HCT116 (cell line): ENCODE measurements around the gene EYA2. TPM values are rescaled to one million over a fixed set of nuclear protein-coding genes. Genes with fewer than 3 reads are reported as not detected.

Experiments
- ATAC-seq: fragments of 200-7000 bp; cut with Tn5 transposase; 2 replicates; pipeline ENCODE4 v1.9.1; 2020; ENCODE audit warnings: mild to moderate bottlenecking, moderate library complexity
- BruUV-seq: library from RNA; stranded (reverse); fragments of 400-500 nt; replicated peaks from 2 replicates; lab custom pipeline; 2021; lab: Mats Ljungman, UMichigan
- CTCF ChIA-PET: fragments of 300-600 bp; sonication (Branson Sonifier 250); formaldehyde crosslinking; loops from one replicate; lab custom pipeline; 2021; ENCODE audit warnings: antibody characterized with exemption; lab: Charles Lee
- POLR2A ChIA-PET: fragments of 300-600, 350-600 bp; sonication (Branson Sonifier 250); formaldehyde crosslinking; loops from one replicate; lab custom pipeline; 2021; ENCODE audit warnings: antibody characterized with exemption; lab: Charles Lee
- RAD21 ChIA-PET, 2 experiments: fragments of 300-600 bp; sonication (Branson Sonifier 250); formaldehyde crosslinking; loops; one replicate each; lab custom pipeline; 2023; ENCODE audit warnings: low total read pairs in 2 of 2; ENCODE audit not compliant: uncharacterized antibody in 2 of 2, unreplicated experiment in 2 of 2, low non-redundant PET in 1 of 2; lab: Charles Lee
- DNase-seq: peaks from one replicate; pipeline ENCODE4 v3.0.0-alpha.2; 2010; ENCODE audit warnings: low read depth, low spot score
- H2AFZ ChIP-seq: fragments of 200-600 bp; shearing (Covaris generic), sonication (generic); 2 replicates; pipeline ENCODE4 v1.6.1; 2017; ENCODE audit warnings: low read depth, mixed run types, mixed read lengths, antibody characterized with exemption, low read length; ENCODE audit not compliant: poor library complexity, severe bottlenecking
- H3K27ac ChIP-seq: 2 replicates; pipeline ENCODE4 v1.5.1; 2012; ENCODE audit warnings: low read depth, low read length
- H3K27me3 ChIP-seq: fragments of 200-600 bp; sonication (generic); 2 replicates; pipeline ENCODE4 v1.6.1; 2016; ENCODE audit warnings: mixed run types, low read length, mixed read lengths; ENCODE audit not compliant: insufficient read depth
- H3K36me3 ChIP-seq, 2 experiments: fragments of 200-500 bp in 1 of 2; fragments of 200-600 bp in 1 of 2; sonication (Bioruptor generic) in 1 of 2; sonication (generic) in 1 of 2; 2 replicates each; pipeline versions ENCODE4 v1.5.1 to v1.6.1; 2014 to 2016; ENCODE audit warnings: low read length in 2 of 2, inconsistent platforms in 1 of 2, mixed read lengths in 1 of 2, mixed run types in 1 of 2; ENCODE audit not compliant: insufficient read depth in 2 of 2, control insufficient read depth in 1 of 2
- H3K4me1 ChIP-seq, 2 experiments: fragments of 200-600 bp in 1 of 2; sonication (generic) in 1 of 2; 2 replicates each; pipeline versions ENCODE4 v1.5.1 to v1.6.1; 2012 to 2017; ENCODE audit warnings: low read length in 2 of 2, inconsistent platforms in 1 of 2, mild to moderate bottlenecking in 1 of 2, mixed read lengths in 1 of 2, mixed run types in 1 of 2, moderate library complexity in 1 of 2; ENCODE audit not compliant: insufficient read depth in 2 of 2, control insufficient read depth in 1 of 2
- H3K4me2 ChIP-seq: fragments of 200-600 bp; sonication (generic); 2 replicates; pipeline ENCODE4 v1.6.1; 2017; ENCODE audit warnings: mixed run types, low read length, mixed read lengths
- H3K4me3 ChIP-seq, 2 experiments: fragments of 200-600 bp in 1 of 2; sonication (generic) in 1 of 2; replicated peaks in 1 of 2; 2 replicates each; pipeline ENCODE4 v1.5.1; 2011 to 2016; ENCODE audit warnings: low read length in 2 of 2, control low read depth in 1 of 2, low read depth in 1 of 2, mild to moderate bottlenecking in 1 of 2, mixed read lengths in 1 of 2, mixed run types in 1 of 2
- H3K79me2 ChIP-seq: fragments of 200-600 bp; sonication (generic); 2 replicates; pipeline ENCODE4 v1.6.1; 2017; ENCODE audit warnings: mild to moderate bottlenecking, mixed run types, low read length, moderate library complexity, mixed read lengths; ENCODE audit not compliant: insufficient read depth
- H3K9ac ChIP-seq: fragments of 200-600 bp; sonication (generic); 2 replicates; pipeline ENCODE4 v1.6.1; 2016; ENCODE audit warnings: low read length, mixed read lengths
- H3K9me2 ChIP-seq: fragments of 200-600 bp; sonication (generic), shearing (Covaris generic); 2 replicates; pipeline ENCODE4 v1.6.1; 2017; ENCODE audit warnings: mixed run types, mild to moderate bottlenecking, moderate library complexity; ENCODE audit not compliant: insufficient read depth
- H3K9me3 ChIP-seq, 2 experiments: fragments of 200-500 bp in 1 of 2; fragments of 200-600 bp in 1 of 2; sonication (Bioruptor generic) in 1 of 2; sonication (generic) in 1 of 2; 2 replicates each; pipeline ENCODE4 v1.6.1; 2014 to 2017; ENCODE audit warnings: low read length in 2 of 2, mixed read lengths in 2 of 2, inconsistent platforms in 1 of 2, low read depth in 1 of 2, mild to moderate bottlenecking in 1 of 2, mixed run types in 1 of 2, moderate library complexity in 1 of 2; ENCODE audit not compliant: control insufficient read depth in 1 of 2, insufficient read depth in 1 of 2
- H4K20me1 ChIP-seq: fragments of 200-600 bp; sonication (generic), shearing (Covaris generic); 2 replicates; pipeline ENCODE4 v1.6.1; 2017; ENCODE audit warnings: mixed run types, mild to moderate bottlenecking, moderate library complexity; ENCODE audit not compliant: insufficient read depth
- ATF3 ChIP-seq: IDR thresholded peaks from 2 replicates; pipeline ENCODE4 v1.6.1; 2012
- CBX3 ChIP-seq: IDR thresholded peaks from 2 replicates; pipeline ENCODE4 v1.6.1; 2012; ENCODE audit warnings: low read depth
- CTCF ChIP-seq, 3 experiments: fragments of 200-600 bp in 1 of 3; sonication (generic) in 1 of 3; IDR thresholded peaks in 2 of 3; conservative IDR thresholded peaks in 1 of 3; 2 replicates each; pipeline ENCODE4 v1.5.1; 2012 to 2017; ENCODE audit warnings: low read depth in 2 of 3, low read length in 2 of 3, antibody characterized with exemption in 1 of 3, borderline replicate concordance in 1 of 3, control low read depth in 1 of 3, mild to moderate bottlenecking in 1 of 3, mixed read lengths in 1 of 3, mixed run types in 1 of 3, moderate library complexity in 1 of 3; ENCODE audit not compliant: insufficient read depth in 1 of 3
- ELF1 ChIP-seq: IDR thresholded peaks from 2 replicates; pipeline ENCODE4 v1.6.1; 2012; ENCODE audit warnings: low read depth, borderline replicate concordance
- EZH2phosphoT487 ChIP-seq: fragments of 200-600 bp; IDR thresholded peaks from 2 replicates; pipeline ENCODE4 v1.6.1; 2018; ENCODE audit warnings: antibody characterized with exemption, borderline replicate concordance
- FOSL1 ChIP-seq: IDR thresholded peaks from 2 replicates; pipeline ENCODE4 v1.6.1; 2012; ENCODE audit warnings: low read depth
- MAX ChIP-seq: IDR thresholded peaks from 2 replicates; pipeline ENCODE4 v1.6.1; 2012
- POLR2AphosphoS5 ChIP-seq: IDR thresholded peaks from 2 replicates; pipeline ENCODE4 v1.6.1; 2011; ENCODE audit warnings: mild to moderate bottlenecking, low read depth, low read length, moderate library complexity
- RAD21 ChIP-seq: IDR thresholded peaks from 2 replicates; pipeline ENCODE4 v1.6.1; 2012; ENCODE audit warnings: low read depth, mild to moderate bottlenecking
- REST ChIP-seq: IDR thresholded peaks from 2 replicates; pipeline ENCODE4 v1.6.1; 2012; ENCODE audit warnings: low read depth
- SRF ChIP-seq: IDR thresholded peaks from 2 replicates; pipeline ENCODE4 v1.6.1; 2012; ENCODE audit warnings: low read depth
- TCF7L2 ChIP-seq: IDR thresholded peaks from 2 replicates; pipeline ENCODE4 v1.7.0; 2011; ENCODE audit warnings: borderline replicate concordance, inconsistent platforms; ENCODE audit not compliant: insufficient read depth, insufficient read length; ENCODE audit errors: extremely low read depth
- YY1 ChIP-seq: IDR thresholded peaks from 2 replicates; pipeline ENCODE4 v1.6.1; 2011; ENCODE audit warnings: low read length, low read depth, moderate library complexity, mild to moderate bottlenecking; ENCODE audit not compliant: insufficient replicate concordance; ENCODE audit errors: extremely low read depth
- ZFX ChIP-seq: fragments of 450-650 bp; IDR thresholded peaks from 2 replicates; pipeline ENCODE4 v1.6.1; 2017
- ZNF274 ChIP-seq: fragments of 200-500 bp; sonication (Bioruptor generic); IDR thresholded peaks from 2 replicates; pipeline ENCODE4 v1.6.1; 2014; ENCODE audit warnings: mild to moderate bottlenecking, low read depth, low read length, inconsistent platforms
- intact Hi-C: fragments of 100-400 bp; cut with micrococcal nuclease; formaldehyde crosslinking; loops from 2 replicates; pipeline ENCODE4 v1.10.0; 2022
- total RNA-seq: library from RNA; stranded (reverse); gene quantifications from one replicate; pipeline ENCODE4 v1.2.1, GENCODE V29; 2021; ENCODE audit not compliant: unreplicated experiment

The EYA2 gene
- total RNA-seq, 1 experiment from 2014 or later: not detected

GRCh38 chr20:47215653-47216397 lies 321.2 kb downstream of the EYA2 start (continued):
- TF ChIP-seq REST (no peak), ZFX (no peak)

- ChIA-PET CTCF (interaction anchor here (1.2 kb wide), 1 partner anchor 12 kb away, joined by 3 read pairs; no protein-coding TSS in a partner anchor), POLR2A (no interaction called here), RAD21 (interaction anchor here in 1 of 2 experiments (0.6 kb wide), 1 partner anchor 13 kb away, joined by 3 read pairs; no protein-coding TSS in a partner anchor)
- Histone ChIP-seq H3K27ac (no peak overlapping the region), H2AFZ (no peak overlapping the region), H3K4me1 (no peaks in the 10 kb centered on the region), H3K9me3 (no peaks in the 10 kb centered on the region), H3K9me2 (no peaks in the 10 kb centered on the region), H3K79me2 (0 out of 2 replicates have a peak, but pooled peaks cover 4% of the 10 kb centered on the region), H3K27me3 (no peaks in the 10 kb centered on the region), H3K4me2 (no peak overlapping the region), H3K9ac (no peak overlapping the region), H4K20me1 (no peaks in the 10 kb centered on the region), H3K36me3 (peaks cover 7 to 35% of the 10 kb centered on the region in 2 experiments), H3K4me3 (no peak overlapping the region)
- DNase-seq: no peak
- no TSS peak for BruUV-seq
- no peak for TF ChIP-seq YY1
- no peak for TF ChIP-seq CTCF (IDR thresholded peaks at IDR 0.05 in 2 of 3, conservative IDR thresholded peaks at IDR 0.05 in 1 of 3; ENCODE audit: borderline replicate concordance in 1 of 3, insufficient read depth in 1 of 3, low read depth in 2 of 3, low read length in 2 of 3)
- no peak for TF ChIP-seq ZNF274
- TF ChIP-seq EZH2phosphoT487: no peak
- TF ChIP-seq FOSL1: no peak
- TF ChIP-seq ELF1: no peak
- no peak for TF ChIP-seq SRF
- TF ChIP-seq ATF3: no peak
- TF ChIP-seq TCF7L2: no peak
- TF ChIP-seq RAD21: no peak
- TF ChIP-seq CBX3: no peak
- TF ChIP-seq POLR2AphosphoS5: no peak
- no peak for TF ChIP-seq MAX
- no peak for ATAC-seq
- intact Hi-C loops: no loop called here
Observed at GRCh38 chr20:47216819-47217410, 322.3 kb downstream of the EYA2 start.
